K562 (cell line): ENCODE data around the gene KCNJ5. TPM values are rescaled to one million over a fixed set of nuclear protein-coding genes. Genes with fewer than 3 reads are reported as not detected.

ENCODE experiments used
- ATAC-seq: fragments of 200-7000 bp; cut with Tn5 transposase; 3 replicates; pipeline ENCODE4 v1.9.1; 2020; ENCODE audit warnings: moderate library complexity
- BruUV-seq: library from RNA; stranded (reverse); fragments of 400-500 nt; replicated peaks from 2 replicates; lab custom pipeline; 2021; lab: Mats Ljungman, UMichigan
- CTCF ChIA-PET: fragments of 300-600 bp; formaldehyde crosslinking; extraction: SDS; loops from one replicate; lab custom pipeline; 2021; ENCODE audit warnings: low intra/inter-chr PET ratio; lab: Yijun Ruan, JAX
- POLR2A ChIA-PET: fragments of 300-600, 350-650 bp; sonication (Branson Sonifier 250); formaldehyde crosslinking; extraction: SDS; loops from one replicate; lab custom pipeline; 2021; ENCODE audit warnings: antibody characterized with exemption, inconsistent platforms; lab: Yijun Ruan, JAX
- DNase-seq, 4 experiments: peaks; one replicate each; pipeline versions ENCODE4 v3.0.0 to v3.0.0-alpha.2; 2011 to 2018; ENCODE audit warnings: low spot score in 3 of 4, mixed read lengths in 3 of 4; ENCODE audit errors: extremely low read depth in 1 of 4
- FAIRE-seq: peaks from 2 replicates; lab custom pipeline; 2011; peaks lifted over from hg19 to GRCh38; lab: Jason Lieb, UNC
- H2AFZ ChIP-seq: 2 replicates; pipeline ENCODE4 v1.6.0; 2011; ENCODE audit warnings: low read depth, low read length, control low read depth, inconsistent platforms
- H3K27ac ChIP-seq: fragments of 200-600 bp; 3 replicates; pipeline ENCODE4 v1.8.0; 2011; ENCODE audit warnings: low read depth, mild to moderate bottlenecking, control low read depth, inconsistent platforms, low read length, moderate library complexity, mixed read lengths; ENCODE audit errors: extremely low read depth
- H3K27me3 ChIP-seq, 2 experiments: fragments of 300-600 bp in 1 of 2; 2 replicates in 1 of 2; 3 replicates in 1 of 2; pipeline versions ENCODE4 v1.6.0 to v1.8.0; 2011; ENCODE audit warnings: inconsistent platforms in 2 of 2, low read length in 2 of 2, mild to moderate bottlenecking in 1 of 2, mixed read lengths in 1 of 2, moderate library complexity in 1 of 2; ENCODE audit not compliant: control insufficient read depth in 2 of 2, insufficient read depth in 2 of 2
- H3K36me3 ChIP-seq: fragments of 300-600 bp; 3 replicates; pipeline ENCODE4 v1.8.0; 2011; ENCODE audit warnings: mild to moderate bottlenecking, low read length, inconsistent platforms; ENCODE audit not compliant: control insufficient read depth, insufficient read depth
- H3K4me1 ChIP-seq, 2 experiments: fragments of 200-600 bp in 1 of 2; replicated peaks in 1 of 2; 2 replicates in 1 of 2; 3 replicates in 1 of 2; pipeline versions ENCODE4 v1.5.1 to v1.8.0; 2011; ENCODE audit warnings: inconsistent platforms in 2 of 2, low read length in 2 of 2, mild to moderate bottlenecking in 1 of 2, mixed read lengths in 1 of 2, moderate library complexity in 1 of 2; ENCODE audit not compliant: control insufficient read depth in 2 of 2, insufficient read depth in 2 of 2
- H3K4me2 ChIP-seq: 2 replicates; pipeline ENCODE4 v1.6.1; 2011; ENCODE audit warnings: low read length, control low read depth, inconsistent platforms, mixed read lengths; ENCODE audit not compliant: insufficient read depth
- H3K4me3 ChIP-seq: fragments of 200-600 bp; sonication (generic), shearing (Covaris generic); 2 replicates; pipeline ENCODE4 v1.5.1; 2016; ENCODE audit warnings: control low read depth, inconsistent platforms
- H3K79me2 ChIP-seq: fragments of 200-600 bp; 3 replicates; pipeline ENCODE4 v1.8.0; 2011; ENCODE audit warnings: low read length, inconsistent platforms; ENCODE audit not compliant: control insufficient read depth, insufficient read depth
- H3K9ac ChIP-seq, 2 experiments: 2 replicates each; pipeline versions ENCODE4 v1.6.0 to v1.6.1; 2011; ENCODE audit warnings: low read depth in 2 of 2, low read length in 2 of 2, control low read depth in 1 of 2, inconsistent platforms in 1 of 2, mild to moderate bottlenecking in 1 of 2, mixed read lengths in 1 of 2; ENCODE audit not compliant: insufficient read depth in 1 of 2
- H3K9me1 ChIP-seq: one replicate; pipeline ENCODE4 v1.6.0; 2011; ENCODE audit warnings: inconsistent platforms, mild to moderate bottlenecking, low read length, moderate library complexity; ENCODE audit not compliant: control insufficient read depth, insufficient read depth
- H3K9me3 ChIP-seq: replicated peaks from 2 replicates; pipeline ENCODE4 v1.5.1; 2011; ENCODE audit warnings: low read depth, low read length, inconsistent platforms; ENCODE audit not compliant: control insufficient read depth, insufficient read depth
- H4K20me1 ChIP-seq: replicated peaks from 2 replicates; pipeline ENCODE4 v1.6.1; 2011; ENCODE audit warnings: low read length, inconsistent platforms, mixed read lengths; ENCODE audit not compliant: control insufficient read depth, insufficient read depth
- CBFA2T3 ChIP-seq: fragments of 450-650 bp; IDR thresholded peaks from 2 replicates; pipeline ENCODE4 v1.6.1; 2017
- CREB1 ChIP-seq, 2 experiments: sonication (generic) in 1 of 2; formaldehyde crosslinking in 1 of 2; IDR thresholded peaks; 2 replicates each; pipeline versions ENCODE4 v1.6.1 to v1.8.0; 2012 to 2022; ENCODE audit warnings: inconsistent platforms in 1 of 2, mild to moderate bottlenecking in 1 of 2, missing genetic modification reagents in 1 of 2, moderate library complexity in 1 of 2
- MTA3 ChIP-seq: fragments of 450-650 bp; formaldehyde crosslinking; IDR thresholded peaks from 2 replicates; pipeline ENCODE4 v1.6.1; 2017; ENCODE audit warnings: mild to moderate bottlenecking, borderline replicate concordance
- SMC3 ChIP-seq: conservative IDR thresholded peaks from 2 replicates; pipeline ENCODE4 v1.6.1; 2011; ENCODE audit warnings: low read depth, low read length, improper control_type of control experiment; ENCODE audit not compliant: insufficient read depth
- WGBS: fragments of 100-300 bp; shearing (Covaris generic); methylation state at CpG from one replicate; pipeline ENCODE4 v1.1.6; 2016; ENCODE audit warnings: low coverage, mixed read lengths; ENCODE audit not compliant: insufficient coverage; ENCODE audit errors: missing lambda C conversion rate; 5-methylcytosine and 5-hydroxymethylcytosine counted together
- in situ Hi-C: fragments of 300-500 bp; cut with MboI; formaldehyde crosslinking; loops from 4 replicates; pipeline ENCODE4 v1.15.0; 2018; ENCODE audit warnings: inconsistent platforms, mixed read lengths
- intact Hi-C: fragments of 100-400 bp; cut with micrococcal nuclease; formaldehyde crosslinking; loops from 2 replicates; pipeline ENCODE4 v1.14.2; 2022
- polyA plus RNA-seq, 8 experiments: library from polyadenylated mRNA; depleted of rRNA in 4 of 8; stranded (reverse) in 5 of 8; unstranded in 3 of 8; fragments of >200 nt; fragmentation: Nextera tagmentation in 2 of 8; fragmentation: Illumina TruSeq in 1 of 8; extraction: Ambion mirVana in 2 of 8; extraction: Trizol in 1 of 8; gene quantifications; 2 replicates each; pipeline versions ENCODE4 v1.2.1 to v1.2.3, GENCODE V29; 2011 to 2014; ENCODE audit warnings: inconsistent platforms in 1 of 8, missing spikeins in 1 of 8
- total RNA-seq, 7 experiments: library from RNA; depleted of rRNA in 6 of 7; stranded (reverse); fragments of >200 nt in 6 of 7; fragmentation: Illumina TruSeq in 2 of 7; extraction: Trizol in 2 of 7; gene quantifications; 2 replicates each; pipeline versions ENCODE4 v1.2.1 to v1.2.3, GENCODE V29; 2011 to 2021; ENCODE audit warnings: low replicate concordance in 1 of 7

Gene KCNJ5
- total and polyA plus RNA-seq, 9 of the 15 experiments (the other 6 are each of a cell fraction or from before 2014, with no cell fraction given), result 0.04 TPM; not detected in 8

- intact Hi-C loops, result no loop called here
- Histone ChIP-seq H3K4me2 (no peak overlapping the region), H3K4me3 (no peak overlapping the region), H3K9ac (no peak overlapping the region), H3K9me1 (no peaks in the 10 kb centered on the region), H3K27me3 (peaks cover 0 to 7% of the 10 kb centered on the region in 2 experiments; a peak in 1 of 5 replicates), H3K79me2 (no peaks in the 10 kb centered on the region), H4K20me1 (no peaks in the 10 kb centered on the region), H3K4me1 (no peaks in the 10 kb centered on the region), H2AFZ (no peak overlapping the region), H3K9me3 (no peaks in the 10 kb centered on the region), H3K27ac (no peak overlapping the region), H3K36me3 (no peaks in the 10 kb centered on the region)
- FAIRE-seq (no peak), ATAC-seq (no peak), DNase-seq (no peak)
- CTCF ChIA-PET, result no interaction called here
- BruUV-seq, result no TSS peak
- TF ChIP-seq CREB1 (IDR thresholded peaks at IDR 0.05) (no peak), CREB1 (CRISPR knock-in tag; IDR thresholded peaks at IDR 0.05) (no peak), SMC3 (no peak), MTA3 (no peak)
- in situ Hi-C loops, result no loop called here
- POLR2A ChIA-PET, result interaction anchor here (1.3 kb wide), 1 partner anchor 34 kb away, joined by 4 read pairs; no protein-coding TSS in a partner anchor
- 0% methylated on average over 4 of the region's 5 CpGs for WGBS
Measured at GRCh38 chr11:128928400-128928799, 37.2 kb downstream of the KCNJ5 start.

GRCh38 chr11:128929468-128929867 is 38.3 kb downstream of the KCNJ5 start:
- FAIRE-seq (no peak), ATAC-seq (no peak), DNase-seq (no peak)
- H3K4me1 ChIP-seq, result no peaks in the 10 kb centered on the region
- ChIA-PET CTCF (no interaction called here), POLR2A (interaction anchor here (0.6 kb wide), 1 partner anchor 326 kb away, joined by 3 read pairs; no protein-coding TSS in a partner anchor)
- no peak overlapping the region for H3K4me2 ChIP-seq
- H4K20me1 ChIP-seq, result no peaks in the 10 kb centered on the region
- H3K9me1 ChIP-seq, result no peaks in the 10 kb centered on the region
- no peaks in the 10 kb centered on the region for H3K9me3 ChIP-seq
- no peak for TF ChIP-seq CBFA2T3
- H3K79me2 ChIP-seq, result no peaks in the 10 kb centered on the region
- BruUV-seq, result no TSS peak
- H3K9ac ChIP-seq, result no peak overlapping the region
- in situ Hi-C loops (no loop called here), intact Hi-C loops (no loop called here)
- peaks cover 0 to 7% of the 10 kb centered on the region in 2 experiments; a peak in 1 of 5 replicates for H3K27me3 ChIP-seq
- no peak overlapping the region for H3K27ac ChIP-seq
- H2AFZ ChIP-seq, result no peak overlapping the region
- 0% methylated on average over 4 of the region's 5 CpGs for WGBS
- H3K4me3 ChIP-seq, result no peak overlapping the region
- H3K36me3 ChIP-seq, result no peaks in the 10 kb centered on the region
